ENCODE data around the gene PTPRN2.
A peak's percentile ranks its signal among the peaks of the same experiment; 100 is the strongest.
"Not testable (repeated sequence)": the region's sequence is repeated elsewhere in the genome, so short reads cannot be mapped to it uniquely, and the experiment has no call there.

PTPRN2 gene

GRCh38 chr7:158587162-158588084 lies at the start of gene PTPRN2:
Gene PTPRN2, minus strand, starts transcription at chr7:158587823.
- DNase-seq (ENCODE audit: low spot score) = peak; percentile 86

- DNase-seq (ENCODE audit: low spot score) = no peak
Measured at GRCh38 chr7:158633055-158633956, 45.7 kb upstream of the PTPRN2 start.

GRCh38 chr7:158631574-158632195 lies 44.1 kb upstream of the PTPRN2 start:
- DNase-seq (ENCODE audit: low spot score) = no peak

GRCh38 chr7:158626289-158626688 lies 38.7 kb upstream of the PTPRN2 start:
- not testable (repeated sequence) for DNase-seq (ENCODE audit: low spot score)

- DNase-seq (ENCODE audit: low spot score) = no peak
Measured at GRCh38 chr7:158623241-158623640, 35.6 kb upstream of the PTPRN2 start.

- no peak for DNase-seq (ENCODE audit: low spot score)
Measured at GRCh38 chr7:158620839-158621441, 33.3 kb upstream of the PTPRN2 start.

DNA sequence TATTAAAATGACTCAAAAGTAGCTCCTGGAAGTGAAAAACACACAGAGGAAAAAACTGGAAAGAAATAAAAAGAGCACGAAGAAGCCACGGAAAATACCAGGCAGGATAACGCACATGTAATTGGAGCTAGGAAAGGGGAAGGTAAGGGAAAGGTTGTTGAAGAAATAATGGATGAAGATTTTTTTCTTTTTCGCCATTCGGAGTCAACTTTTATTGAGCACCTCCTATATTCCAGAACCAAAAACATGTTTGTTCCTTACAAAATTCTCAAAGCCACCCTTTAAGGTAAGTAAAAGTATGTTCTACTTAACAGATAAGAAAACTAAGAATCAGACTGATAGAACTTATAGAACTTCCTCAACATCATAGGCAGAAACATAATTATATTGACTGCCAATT lies 32.8 kb upstream of the PTPRN2 start:
- DNase-seq (ENCODE audit: low spot score) = no peak

DNA sequence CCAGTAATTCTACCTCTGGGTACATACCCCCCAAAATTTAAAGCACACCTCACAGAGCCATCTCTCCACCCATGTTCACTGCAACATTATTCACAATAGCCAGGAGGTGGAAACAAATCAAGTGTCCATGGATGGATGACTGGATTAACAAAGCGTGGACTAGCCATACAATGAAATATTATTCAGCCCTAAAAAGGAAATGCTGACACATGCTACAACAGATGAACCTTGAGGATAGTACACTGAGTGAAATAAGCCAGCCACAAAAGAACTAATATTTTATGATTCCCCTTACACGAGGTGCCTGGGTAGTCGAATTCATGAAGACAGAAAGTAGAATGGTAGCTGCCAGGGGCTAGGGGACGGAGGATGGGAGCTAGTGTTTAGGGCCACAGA lies 31.1 kb upstream of the PTPRN2 start:
- DNase-seq (ENCODE audit: low spot score) = no peak

DNA sequence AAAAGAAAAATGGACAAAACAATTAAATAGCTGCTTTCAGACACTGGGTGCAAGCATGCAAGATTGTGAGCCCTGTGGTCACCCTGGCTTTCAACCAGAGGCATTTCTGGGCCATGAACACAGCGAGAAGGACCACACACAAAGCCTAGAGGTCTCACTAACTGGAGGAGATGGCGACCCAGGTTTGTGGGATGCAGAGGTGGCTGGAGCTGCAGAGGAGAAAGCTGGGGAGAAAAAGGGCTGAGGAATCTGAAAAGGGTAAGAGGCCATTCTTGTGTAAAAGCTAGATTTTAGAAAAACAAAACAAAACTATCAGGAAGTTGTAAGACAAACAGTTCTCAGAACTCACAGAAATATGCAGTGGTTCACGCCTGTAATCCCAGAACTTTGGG lies 30.1 kb upstream of the PTPRN2 start:
- DNase-seq (ENCODE audit: low spot score) = no peak

DNA sequence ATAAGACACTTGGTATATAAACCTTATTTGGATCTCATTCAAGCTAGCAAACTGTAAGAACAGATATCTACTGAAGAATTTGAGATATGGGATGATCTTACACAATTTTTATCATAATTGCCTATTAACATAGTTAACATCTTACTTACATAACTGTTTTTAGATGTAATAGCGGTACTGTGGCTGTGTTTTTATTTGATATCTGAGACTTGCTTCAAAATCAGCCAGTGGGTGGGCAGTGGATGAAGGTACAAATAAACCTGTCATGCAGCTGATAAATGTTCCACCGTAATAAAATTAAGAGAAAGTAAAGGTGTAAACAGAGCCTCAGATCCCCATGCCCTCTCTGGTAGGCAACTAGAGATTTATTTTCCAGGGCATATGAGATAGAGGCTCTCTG lies 28.4 kb upstream of the PTPRN2 start:
- no peak for DNase-seq (ENCODE audit: low spot score)

DNA sequence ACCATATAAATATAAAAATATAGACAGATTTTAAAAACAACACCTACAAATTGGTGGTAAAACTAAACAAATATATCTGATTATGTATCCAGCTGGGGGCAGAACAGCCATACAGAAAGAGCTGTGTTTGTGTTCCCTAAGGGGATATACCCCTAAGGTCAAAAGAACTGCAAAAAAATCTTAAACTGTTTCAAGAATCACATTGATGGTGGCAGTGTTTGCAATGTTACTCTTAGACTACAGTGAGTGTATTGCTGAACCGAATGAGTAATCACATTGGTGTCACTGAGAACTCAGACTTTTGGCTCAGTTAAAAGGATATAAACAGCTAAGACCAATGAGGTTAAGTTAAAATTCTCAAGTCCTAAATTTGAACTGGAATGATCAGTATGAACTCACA lies 27.1 kb upstream of the PTPRN2 start:
- no peak for DNase-seq (ENCODE audit: low spot score)

DNA sequence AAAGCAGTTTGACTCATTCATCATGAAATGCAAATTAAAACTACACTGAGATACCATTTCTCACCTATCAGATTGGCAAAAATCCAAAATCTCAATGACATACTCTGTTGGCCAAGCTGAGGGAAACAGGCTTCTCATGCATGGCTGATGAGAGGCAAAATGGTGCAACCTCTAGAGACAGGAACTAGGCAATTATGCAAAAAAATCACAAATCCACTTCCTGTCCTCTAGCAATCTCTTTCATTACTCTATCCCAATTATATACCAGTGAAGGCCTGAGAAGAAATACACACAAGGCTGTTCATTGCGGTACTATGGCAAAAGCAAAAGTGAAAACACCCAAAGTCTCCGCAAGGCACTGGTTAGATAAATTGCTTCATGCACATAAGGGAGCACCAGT lies 25.9 kb upstream of the PTPRN2 start:
- no peak for DNase-seq (ENCODE audit: low spot score)

- no peak for DNase-seq (ENCODE audit: low spot score)
Measured at GRCh38 chr7:158612546-158612945, 24.9 kb upstream of the PTPRN2 start.

GRCh38 chr7:158611541-158611940 lies 23.9 kb upstream of the PTPRN2 start:
- DNase-seq (ENCODE audit: low spot score) = no peak

DNA sequence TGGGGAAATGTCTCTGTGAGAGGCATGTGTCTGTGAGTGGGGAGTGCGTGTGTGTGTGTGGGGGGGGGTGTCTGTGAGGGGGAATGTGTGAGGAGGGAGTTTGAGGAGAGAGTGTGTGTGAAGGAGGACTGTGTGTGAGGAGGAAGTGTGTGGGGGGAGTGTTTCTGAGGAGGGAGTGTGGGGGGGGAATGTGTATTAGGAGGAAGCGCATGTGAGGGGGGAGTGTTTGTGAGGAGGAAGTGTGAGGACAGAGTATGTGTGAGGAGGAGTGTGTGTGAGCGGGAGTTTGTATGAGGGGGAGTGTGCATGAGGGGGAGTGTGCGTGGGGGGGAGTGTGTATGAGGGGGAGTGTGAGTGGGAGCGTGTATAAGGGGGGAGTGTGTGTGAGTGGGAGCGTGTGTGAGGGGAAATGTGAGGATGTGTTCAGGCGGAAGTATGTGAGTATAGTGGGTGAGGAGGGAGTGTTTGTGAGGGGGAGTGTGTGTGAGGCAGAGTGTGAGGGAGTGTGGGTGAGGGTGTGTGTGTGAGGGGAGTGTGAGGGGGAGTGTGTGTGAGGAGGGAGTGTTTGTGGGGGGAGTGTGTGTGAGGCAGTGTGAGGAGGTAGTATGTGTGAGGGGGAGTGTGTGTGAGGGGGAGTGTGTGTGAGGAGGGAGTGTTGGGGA lies 21.8 kb upstream of the PTPRN2 start:
- no peak for DNase-seq (ENCODE audit: low spot score)

GRCh38 chr7:158607563-158607962 lies 19.9 kb upstream of the PTPRN2 start:
- no peak for DNase-seq (ENCODE audit: low spot score)

- DNase-seq (ENCODE audit: low spot score) = no peak
Measured at GRCh38 chr7:158606671-158607424, 19.2 kb upstream of the PTPRN2 start.

DNA sequence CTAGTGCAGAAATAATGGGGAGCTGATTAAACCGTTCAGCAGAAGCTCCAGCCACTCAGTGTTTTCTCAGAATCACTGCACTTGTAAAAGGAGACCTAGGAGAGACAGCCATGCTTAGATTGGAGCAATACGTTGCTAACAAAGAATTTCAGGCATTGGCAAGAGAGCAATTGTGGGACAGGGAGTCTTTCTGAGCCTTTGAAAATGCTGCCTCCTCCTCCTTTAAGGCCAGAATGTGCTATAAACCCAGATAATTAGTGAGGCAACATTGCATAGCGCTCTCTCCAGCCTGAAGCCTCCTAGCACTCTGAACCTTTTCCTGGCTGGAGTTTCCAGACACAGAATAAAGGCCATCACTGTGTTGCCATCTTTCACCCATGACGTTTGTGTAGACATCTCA lies 18.5 kb upstream of the PTPRN2 start:
- no peak for DNase-seq (ENCODE audit: low spot score)

GRCh38 chr7:158603773-158604755 lies 16.4 kb upstream of the PTPRN2 start:
- DNase-seq (ENCODE audit: low spot score) = no peak

Data from LoVo (cell line).